ENCODE data around the gene IGFALS. TPM values are rescaled to one million over a fixed set of nuclear protein-coding genes. Genes with fewer than 3 reads are reported as not detected.
A peak's percentile ranks its signal among the peaks of the same experiment; 100 is the strongest.

The IGFALS gene
- total RNA-seq, 3 donors from 2014 or later: 0.18 TPM; not detected in 2

- H3K36me3 Mint-ChIP-seq (ENCODE audit: insufficient read depth): peaks cover 4% of the 10 kb centered on the region
- H3K27me3 Mint-ChIP-seq (ENCODE audit: low read depth): no peaks in the 10 kb centered on the region
- no peak overlapping the region for H3K4me3 Mint-ChIP-seq
- no peaks in the 10 kb centered on the region for H3K9me3 Mint-ChIP-seq
- H3K4me1 Mint-ChIP-seq (ENCODE audit: low read depth): peaks cover 12% of the 10 kb centered on the region
- no peak for ATAC-seq
- no peak for DNase-seq
Observed at GRCh38 chr16:1788708-1789100, 4.8 kb downstream of the IGFALS start.

DNA sequence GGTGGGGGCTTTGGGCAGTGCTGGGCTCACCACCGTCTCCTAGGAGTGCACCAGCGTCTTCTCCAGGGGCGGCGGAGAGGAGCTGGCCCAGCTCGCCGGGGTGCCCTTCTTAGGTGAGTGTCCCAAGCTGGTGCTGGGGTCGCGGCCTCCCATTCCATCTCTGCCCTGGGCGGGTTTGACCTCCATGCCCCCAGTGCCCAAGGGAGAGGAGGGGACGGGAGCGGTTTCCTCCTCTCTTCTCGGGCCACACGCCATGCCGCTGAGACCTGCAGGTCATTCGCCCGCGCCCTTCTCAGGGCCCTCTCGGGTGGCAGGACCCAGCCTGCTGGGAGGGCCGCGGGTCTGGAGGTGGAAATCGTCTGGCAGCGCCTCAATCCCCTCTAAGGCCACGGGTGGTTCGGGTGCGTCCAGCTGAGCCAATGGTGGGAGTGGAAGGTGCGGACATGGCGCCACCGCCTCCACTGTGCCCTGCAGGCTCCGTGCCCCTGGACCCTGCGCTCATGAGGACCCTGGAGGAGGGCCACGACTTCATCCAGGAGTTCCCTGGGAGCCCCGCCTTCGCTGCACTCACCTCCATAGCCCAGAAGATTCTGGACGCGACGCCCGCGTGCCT lies 5.3 kb downstream of the IGFALS start:
- Mint-ChIP-seq H3K27me3 (ENCODE audit: low read depth) (no peaks in the 10 kb centered on the region), H3K36me3 (ENCODE audit: insufficient read depth) (peaks cover 4% of the 10 kb centered on the region), H3K4me1 (ENCODE audit: low read depth) (peaks cover 16% of the 10 kb centered on the region), H3K9me3 (no peaks in the 10 kb centered on the region), H3K4me3 (no peak overlapping the region)
- no peak for ATAC-seq
- no peak for DNase-seq

DNA sequence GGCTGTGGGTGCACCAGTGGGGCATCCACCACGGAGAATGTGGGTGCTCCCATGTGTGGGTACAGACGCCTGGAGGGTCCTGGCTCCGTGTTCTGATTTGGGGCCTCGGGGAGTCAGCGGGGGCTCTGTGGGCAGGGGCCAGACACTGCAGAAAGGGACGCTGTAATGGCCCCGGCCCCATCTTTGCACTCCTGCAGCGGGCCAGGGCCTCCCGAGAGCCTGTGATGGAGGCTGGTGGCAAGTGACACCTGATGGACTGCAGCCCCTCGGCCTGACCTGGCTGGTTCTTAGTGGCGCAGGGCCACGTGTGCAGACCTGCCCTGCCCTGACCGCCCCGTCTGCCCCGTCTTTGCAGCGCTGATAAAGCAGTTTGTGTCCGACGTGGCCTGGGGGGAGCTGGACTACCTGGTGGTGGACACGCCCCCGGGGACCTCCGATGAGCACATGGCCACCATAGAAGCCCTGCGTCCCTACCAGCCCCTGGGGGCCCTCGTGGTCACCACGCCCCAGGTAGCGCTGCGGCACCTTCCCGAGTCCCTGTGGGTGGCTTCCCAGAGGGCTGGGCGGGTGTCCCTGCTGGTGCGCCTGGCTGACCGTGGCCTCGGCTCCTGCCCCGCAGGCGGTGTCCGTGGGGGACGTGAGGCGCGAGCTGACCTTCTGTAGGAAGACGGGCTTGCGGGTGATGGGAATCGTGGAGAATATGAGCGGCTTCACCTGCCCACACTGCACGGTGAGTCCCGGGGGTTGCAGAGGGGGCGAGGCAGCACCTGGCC lies 6.0 kb downstream of the IGFALS start:
- ATAC-seq (no peak), DNase-seq (no peak)
- Mint-ChIP-seq H3K36me3 (ENCODE audit: insufficient read depth) (peaks cover 4% of the 10 kb centered on the region), H3K4me1 (ENCODE audit: low read depth) (peaks cover 20% of the 10 kb centered on the region), H3K9me3 (no peaks in the 10 kb centered on the region), H3K4me3 (no peak overlapping the region), H3K27me3 (ENCODE audit: low read depth) (no peaks in the 10 kb centered on the region)

DNA sequence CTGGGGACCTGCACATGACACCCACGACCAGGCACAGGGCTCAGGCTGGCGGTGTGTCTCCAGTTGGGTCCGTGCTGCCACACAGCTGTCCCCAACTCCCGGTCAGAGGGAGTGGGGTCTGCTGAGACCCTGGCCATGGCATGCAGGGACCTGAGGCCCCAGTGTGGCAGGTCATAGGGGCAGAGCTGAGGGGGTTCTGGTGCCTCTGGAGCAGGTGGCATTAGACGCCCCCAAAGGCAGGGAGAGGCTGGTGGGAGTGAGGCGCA lies 6.5 kb downstream of the IGFALS start:
- ATAC-seq: no peak
- Mint-ChIP-seq H3K27me3 (ENCODE audit: low read depth) (no peaks in the 10 kb centered on the region), H3K9me3 (no peaks in the 10 kb centered on the region), H3K4me3 (no peak overlapping the region), H3K36me3 (ENCODE audit: insufficient read depth) (peaks cover 4% of the 10 kb centered on the region), H3K4me1 (ENCODE audit: low read depth) (peaks cover 20% of the 10 kb centered on the region)
- DNase-seq: no peak

GRCh38 chr16:1786242-1787055 lies 7.1 kb downstream of the IGFALS start:
- ATAC-seq (no peak), DNase-seq (no peak)
- no peaks in the 10 kb centered on the region for H3K9me3 Mint-ChIP-seq
- H3K4me3 Mint-ChIP-seq: no peak overlapping the region
- peaks cover 4% of the 10 kb centered on the region for H3K36me3 Mint-ChIP-seq (ENCODE audit: insufficient read depth)
- H3K4me1 Mint-ChIP-seq (ENCODE audit: low read depth): peaks cover 25% of the 10 kb centered on the region
- no peaks in the 10 kb centered on the region for H3K27me3 Mint-ChIP-seq (ENCODE audit: low read depth)

DNA sequence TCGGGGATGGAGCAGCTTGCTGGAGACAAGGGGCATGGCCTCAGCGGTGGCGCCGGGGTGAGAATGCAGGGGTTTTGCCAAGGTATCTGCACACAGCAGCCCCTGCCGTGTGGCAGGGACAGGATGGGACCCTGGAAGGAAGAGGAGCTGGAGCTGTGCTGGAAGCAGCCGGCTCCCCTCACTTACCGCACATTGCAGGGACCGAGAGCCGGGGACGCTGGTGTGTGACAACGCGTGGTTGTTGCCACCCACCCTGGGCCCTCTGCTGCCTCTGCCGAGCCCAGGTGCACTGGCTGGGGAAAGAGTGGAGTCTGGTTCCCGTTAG lies 7.7 kb downstream of the IGFALS start:
- Mint-ChIP-seq H3K36me3 (ENCODE audit: insufficient read depth) (peaks cover 4% of the 10 kb centered on the region), H3K27me3 (ENCODE audit: low read depth) (no peaks in the 10 kb centered on the region), H3K4me1 (ENCODE audit: low read depth) (peaks cover 25% of the 10 kb centered on the region), H3K9me3 (no peaks in the 10 kb centered on the region), H3K4me3 (no peak overlapping the region)
- ATAC-seq (no peak), DNase-seq (no peak)

DNA sequence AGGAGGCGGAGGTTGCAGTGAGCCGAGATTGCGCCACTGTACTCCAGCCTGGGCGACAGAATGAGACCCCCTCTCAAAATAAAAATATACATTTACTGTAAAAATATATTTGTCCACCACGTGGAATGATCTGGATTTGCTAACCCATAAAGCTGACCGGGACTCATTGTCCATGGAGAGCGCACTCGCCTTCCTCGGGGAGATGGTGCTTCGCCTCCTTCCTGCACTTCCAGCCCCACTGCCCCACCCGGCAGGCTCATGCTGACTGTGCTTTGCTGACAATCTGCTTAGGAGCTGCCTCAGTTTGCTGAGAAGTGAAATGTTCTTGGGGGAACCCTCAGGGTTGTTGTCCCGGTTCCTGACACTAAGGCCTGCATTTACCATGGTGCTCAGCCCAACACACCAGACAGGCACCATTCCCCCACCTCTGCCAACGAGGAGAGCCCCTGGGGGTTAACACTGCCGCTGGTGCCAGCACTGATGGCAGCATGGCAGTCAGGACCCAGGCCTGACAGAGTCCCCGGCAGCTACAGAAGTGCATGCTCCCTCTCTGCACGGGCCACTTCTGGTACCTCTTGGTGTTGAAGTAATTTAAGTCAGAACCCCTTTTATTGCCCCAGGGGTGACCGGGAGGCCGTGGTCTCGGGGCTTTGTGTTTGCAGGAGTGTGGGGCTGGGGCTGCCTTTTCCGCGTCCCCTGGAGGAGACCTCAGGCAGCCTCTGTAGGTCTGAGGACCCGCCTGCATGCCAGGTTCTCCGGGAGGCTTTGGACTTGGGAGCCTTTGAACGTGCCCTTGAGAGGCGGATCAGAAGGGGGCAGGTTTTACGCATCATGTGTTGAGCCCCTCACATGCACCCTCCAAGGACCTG lies 8.3 kb downstream of the IGFALS start:
- Mint-ChIP-seq H3K4me3 (no peak overlapping the region), H3K27me3 (ENCODE audit: low read depth) (no peaks in the 10 kb centered on the region), H3K4me1 (ENCODE audit: low read depth) (peaks cover 25% of the 10 kb centered on the region), H3K36me3 (ENCODE audit: insufficient read depth) (peaks cover 4% of the 10 kb centered on the region), H3K9me3 (no peaks in the 10 kb centered on the region)
- DNase-seq: no peak
- ATAC-seq: no peak

DNA sequence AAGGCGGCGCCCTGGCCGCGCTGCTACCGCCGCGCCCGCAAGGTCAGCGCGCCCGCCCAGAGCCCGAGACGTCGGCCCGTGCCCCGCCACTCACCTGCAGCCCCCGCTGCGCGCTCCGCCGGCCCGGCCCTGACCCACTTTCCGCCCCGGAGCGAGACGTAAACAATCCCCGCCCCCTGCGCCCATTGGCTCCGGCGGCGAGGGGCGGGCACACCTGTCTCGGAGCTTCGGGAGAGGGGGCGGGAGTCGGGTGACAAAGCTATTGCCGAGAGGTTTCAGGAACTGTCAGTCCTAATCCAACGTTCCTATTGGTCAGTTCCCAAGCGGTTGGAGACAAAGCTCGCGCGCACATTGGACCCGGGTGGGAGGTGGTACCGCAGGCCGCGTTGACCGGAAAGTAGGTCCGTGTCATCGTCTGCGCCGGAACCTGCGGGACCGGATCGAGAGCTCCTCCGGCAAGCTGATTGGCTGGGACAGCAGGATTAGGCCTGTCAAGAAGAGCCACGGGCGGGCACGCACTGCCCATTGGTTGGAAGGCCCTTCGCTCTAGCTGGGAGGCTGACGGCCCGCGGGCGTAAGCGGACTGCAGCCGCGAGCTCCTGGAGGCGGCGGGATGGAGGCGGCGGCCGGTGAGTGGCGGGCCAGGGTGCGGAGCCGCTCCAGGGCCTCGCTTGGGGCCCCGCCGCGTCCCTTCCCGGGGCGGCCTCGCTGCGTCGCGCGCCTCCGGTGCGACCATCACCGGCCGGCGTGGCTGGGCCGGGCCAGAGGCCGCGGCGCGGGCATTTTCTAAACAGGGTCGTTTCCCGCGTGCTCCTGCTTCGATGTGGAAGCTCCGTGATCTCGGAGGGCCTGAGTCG lies 10.9 kb downstream of the IGFALS start, which contains the start of the genes NUBP2 and SPSB3:
Gene NUBP2 (plus strand): TSS at position 553 of the 857 bp plus-strand sequence. CDS start 61 bp downstream, at position 614.
Gene SPSB3 (minus strand): TSS at position 164 of the 857 bp plus-strand sequence. CDS start 1,088 bp downstream, outside the sequence.
- H3K27me3 Mint-ChIP-seq (ENCODE audit: low read depth): no peaks in the 10 kb centered on the region
- no peaks in the 10 kb centered on the region for H3K9me3 Mint-ChIP-seq

GRCh38 chr16:1781758-1782407 lies 11.6 kb downstream of the IGFALS start:
- ATAC-seq: peak; percentile 15 to 19
- no peaks in the 10 kb centered on the region for H3K9me3 Mint-ChIP-seq
- no peaks in the 10 kb centered on the region for H3K27me3 Mint-ChIP-seq (ENCODE audit: low read depth)
- H3K36me3 Mint-ChIP-seq (ENCODE audit: insufficient read depth): no peaks in the 10 kb centered on the region
- DNase-seq: no peak
- peak overlapping the region; percentile 84 for H3K4me3 Mint-ChIP-seq
- peaks cover 24% of the 10 kb centered on the region for H3K4me1 Mint-ChIP-seq (ENCODE audit: low read depth)

More for the DNA sequence above, 10.9 kb downstream of the IGFALS start, which contains the start of the genes NUBP2 and SPSB3:
- H3K4me3 Mint-ChIP-seq: peak within 1 kb of the TSS; percentile 92
- H3K36me3 Mint-ChIP-seq (ENCODE audit: insufficient read depth): no peaks in the 10 kb centered on the region
- ATAC-seq: peak; percentile 88 to 89
- peaks cover 25% of the 10 kb centered on the region for H3K4me1 Mint-ChIP-seq (ENCODE audit: low read depth)
- peak; percentile 95 for DNase-seq

DNA sequence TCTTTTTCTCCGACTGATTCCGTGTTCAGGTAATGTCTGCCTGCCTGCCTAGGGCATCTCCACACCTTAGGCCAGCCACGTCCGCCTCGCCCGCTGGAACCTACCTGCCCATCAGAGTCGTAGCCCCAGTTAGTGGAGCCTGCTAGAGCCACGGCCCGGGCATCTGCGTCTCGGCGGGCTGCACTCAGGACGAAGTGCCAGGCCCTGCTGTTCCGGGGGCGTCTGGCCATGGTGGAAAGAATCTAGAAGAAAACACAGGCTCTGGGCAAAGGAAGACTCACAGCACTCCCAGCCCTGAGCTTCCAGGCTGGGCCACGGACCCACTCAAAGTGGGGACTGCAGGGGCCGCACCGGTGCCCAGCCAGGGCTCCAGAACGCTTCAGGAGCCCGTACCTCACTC lies 12.3 kb downstream of the IGFALS start:
- DNase-seq (no peak), ATAC-seq (no peak)
- Mint-ChIP-seq H3K9me3 (no peaks in the 10 kb centered on the region), H3K4me1 (ENCODE audit: low read depth) (peaks cover 22% of the 10 kb centered on the region), H3K36me3 (ENCODE audit: insufficient read depth) (no peaks in the 10 kb centered on the region), H3K27me3 (ENCODE audit: low read depth) (no peaks in the 10 kb centered on the region), H3K4me3 (peak overlapping the region; percentile 81)

- H3K4me1 Mint-ChIP-seq (ENCODE audit: low read depth): peaks cover 21% of the 10 kb centered on the region
- no peaks in the 10 kb centered on the region for H3K27me3 Mint-ChIP-seq (ENCODE audit: low read depth)
- no peaks in the 10 kb centered on the region for H3K36me3 Mint-ChIP-seq (ENCODE audit: insufficient read depth)
- ATAC-seq (no peak), DNase-seq (no peak)
- H3K9me3 Mint-ChIP-seq: no peaks in the 10 kb centered on the region
- H3K4me3 Mint-ChIP-seq: peak overlapping the region; percentile 81
Observed at GRCh38 chr16:1780677-1781072, 12.8 kb downstream of the IGFALS start.

DNA sequence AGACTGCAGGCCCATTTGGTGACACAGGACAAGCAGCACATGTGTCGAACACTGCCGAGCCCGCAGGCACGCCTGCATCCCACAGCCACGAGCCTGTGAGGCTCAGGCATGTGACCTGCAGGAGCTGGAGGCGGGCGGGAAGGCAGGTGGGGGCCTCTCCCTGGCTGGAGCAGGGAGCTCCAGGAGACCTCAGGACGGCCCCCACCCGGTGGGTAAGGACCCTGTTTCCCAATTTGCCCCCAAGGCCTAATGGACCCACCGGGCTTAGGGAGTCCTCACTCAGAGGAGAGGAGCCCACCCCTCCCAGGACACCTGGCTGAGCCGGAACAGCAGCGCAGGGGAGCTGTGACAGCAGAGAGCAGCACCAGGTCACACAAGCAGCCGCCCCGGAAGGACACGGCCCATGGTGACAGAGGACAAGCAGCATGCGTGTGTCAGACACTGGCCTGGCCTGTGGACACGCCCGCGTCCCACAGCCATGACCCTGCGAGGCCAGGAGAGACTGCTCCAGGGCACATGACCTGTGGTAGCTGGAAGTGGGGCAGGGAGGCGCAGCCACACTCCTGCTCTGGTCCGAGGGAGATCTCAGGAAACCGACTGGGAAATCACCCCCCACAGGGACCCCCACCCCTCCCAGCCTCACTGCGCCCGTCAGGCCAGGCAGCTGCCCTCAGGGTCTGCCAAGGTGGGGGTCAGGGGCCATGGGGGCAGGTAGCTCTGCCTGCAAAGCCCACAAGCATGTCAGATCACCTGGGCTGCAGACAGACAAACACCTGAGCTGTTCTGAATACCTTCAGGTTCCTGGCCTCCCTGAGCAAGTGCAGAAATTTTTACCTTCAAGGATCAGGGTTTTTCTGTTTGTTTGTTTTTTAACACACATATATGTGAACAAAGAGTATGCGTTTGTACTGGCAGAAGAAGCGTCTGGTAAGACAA lies 13.5 kb downstream of the IGFALS start:
- peak overlapping the region; percentile 81 for H3K4me3 Mint-ChIP-seq
- H3K9me3 Mint-ChIP-seq: no peaks in the 10 kb centered on the region
- no peak for DNase-seq
- H3K27me3 Mint-ChIP-seq (ENCODE audit: low read depth): no peaks in the 10 kb centered on the region
- ATAC-seq: no peak
- H3K36me3 Mint-ChIP-seq (ENCODE audit: insufficient read depth): no peaks in the 10 kb centered on the region
- peaks cover 17% of the 10 kb centered on the region for H3K4me1 Mint-ChIP-seq (ENCODE audit: low read depth)
